ENCODE measurements around the gene PHACTR1.

- TF ChIP-seq CTCF (IDR thresholded peaks at IDR 0.05) (no peak), POLR2A (IDR thresholded peaks at IDR 0.05) (no peak)
Observed at GRCh38 chr6:13139119-13139518, 422.6 kb downstream of the PHACTR1 start.

Data from testis (tissue), 2 donors.